PFSK-1 (cell line): Measurements from ENCODE around the gene NFKBIE.

Experiments
- FOXP2 ChIP-seq: optimal IDR thresholded peaks from 2 replicates; pipeline ENCODE3; 2011; ENCODE audit warnings: borderline replicate concordance, control low read depth, inconsistent platforms; ENCODE audit not compliant: insufficient read depth; ENCODE audit errors: extremely low read length, extremely low read depth
- POLR2AphosphoS5 ChIP-seq: IDR thresholded peaks from 2 replicates; pipeline ENCODE4 v1.6.1; 2012; ENCODE audit warnings: low read depth, mild to moderate bottlenecking, control low read depth, low read length, moderate library complexity
- REST ChIP-seq, 2 experiments: IDR thresholded peaks; 2 replicates each; pipeline versions ENCODE4 v1.6.1 to v1.8.0; 2011 to 2012; ENCODE audit warnings: low read depth in 2 of 2, low read length in 2 of 2, control low read depth in 1 of 2, inconsistent platforms in 1 of 2, mild to moderate bottlenecking in 1 of 2, moderate library complexity in 1 of 2; ENCODE audit not compliant: insufficient read depth in 1 of 2
- SIN3A ChIP-seq: IDR thresholded peaks from 2 replicates; pipeline ENCODE4 v1.6.1; 2012; ENCODE audit warnings: mild to moderate bottlenecking, low read length, moderate library complexity, borderline replicate concordance; ENCODE audit not compliant: insufficient read depth
- TAF1 ChIP-seq: IDR thresholded peaks from 2 replicates; pipeline ENCODE4 v1.6.1; 2012; ENCODE audit warnings: low read length, control low read depth, borderline replicate concordance; ENCODE audit not compliant: insufficient read depth

NFKBIE gene

GRCh38 chr6:44305200-44305725 lies 39.9 kb upstream of the NFKBIE start:
- TF ChIP-seq POLR2AphosphoS5: no peak

GRCh38 chr6:44304282-44305199 lies 39.2 kb upstream of the NFKBIE start:
- TF ChIP-seq FOXP2: no peak
- TF ChIP-seq POLR2AphosphoS5: no peak
- no peak for TF ChIP-seq TAF1
- no peak for TF ChIP-seq REST (IDR thresholded peaks at IDR 0.05; ENCODE audit: insufficient read depth in 1 of 2, low read depth in 2 of 2, low read length in 2 of 2)
- no peak for TF ChIP-seq SIN3A

GRCh38 chr6:44303842-44304241 lies 38.5 kb upstream of the NFKBIE start:
- TF ChIP-seq SIN3A (no peak), POLR2AphosphoS5 (no peak), TAF1 (no peak), FOXP2 (no peak), REST (IDR thresholded peaks at IDR 0.05; ENCODE audit: insufficient read depth in 1 of 2, low read depth in 2 of 2, low read length in 2 of 2) (no peak)

- TF ChIP-seq FOXP2 (no peak), POLR2AphosphoS5 (no peak), TAF1 (no peak), SIN3A (no peak), REST (IDR thresholded peaks at IDR 0.05; ENCODE audit: insufficient read depth in 1 of 2, low read depth in 2 of 2, low read length in 2 of 2) (no peak)
Observed at GRCh38 chr6:44302856-44303255, 37.5 kb upstream of the NFKBIE start.

- no peak for TF ChIP-seq REST (IDR thresholded peaks at IDR 0.05; ENCODE audit: insufficient read depth in 1 of 2, low read depth in 2 of 2, low read length in 2 of 2)
- no peak for TF ChIP-seq SIN3A
- no peak for TF ChIP-seq FOXP2
- TF ChIP-seq POLR2AphosphoS5: no peak
- no peak for TF ChIP-seq TAF1
Observed at GRCh38 chr6:44301782-44302564, 36.6 kb upstream of the NFKBIE start.
